C4-2B (cell line): ENCODE measurements around the gene BLVRB.

Source experiments
- ZFX ChIP-seq: fragments of 450-650 bp; IDR thresholded peaks from 2 replicates; pipeline ENCODE4 v1.6.1; 2017
- TF ChIP-seq, protein P1 (sequence below): fragments of 450-650 bp; conservative IDR thresholded peaks from 2 replicates; pipeline ENCODE4 v1.5.1; 2017; ENCODE audit warnings: mild to moderate bottlenecking

DNA sequence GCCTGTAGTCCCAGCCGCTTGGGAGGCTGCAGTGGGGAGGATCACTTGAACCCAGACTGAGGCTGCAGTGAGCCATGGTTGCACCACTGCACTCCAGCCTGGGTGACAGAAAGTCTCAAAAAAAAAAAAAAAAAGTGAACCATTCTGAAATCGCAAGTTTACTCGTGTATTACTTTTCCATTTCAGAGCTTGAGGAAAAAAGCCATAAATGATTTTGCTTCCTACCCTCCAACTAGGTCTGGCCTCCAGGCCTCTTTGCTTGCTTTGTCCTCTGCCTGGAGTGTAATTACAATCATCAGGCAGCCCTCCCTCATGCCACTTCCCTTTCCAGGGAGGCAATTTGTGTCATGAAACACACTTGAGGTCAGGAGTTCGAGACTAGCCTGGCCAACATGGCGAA is 8.5 kb downstream of the BLVRB start:
- TF ChIP-seq, protein P1, sequence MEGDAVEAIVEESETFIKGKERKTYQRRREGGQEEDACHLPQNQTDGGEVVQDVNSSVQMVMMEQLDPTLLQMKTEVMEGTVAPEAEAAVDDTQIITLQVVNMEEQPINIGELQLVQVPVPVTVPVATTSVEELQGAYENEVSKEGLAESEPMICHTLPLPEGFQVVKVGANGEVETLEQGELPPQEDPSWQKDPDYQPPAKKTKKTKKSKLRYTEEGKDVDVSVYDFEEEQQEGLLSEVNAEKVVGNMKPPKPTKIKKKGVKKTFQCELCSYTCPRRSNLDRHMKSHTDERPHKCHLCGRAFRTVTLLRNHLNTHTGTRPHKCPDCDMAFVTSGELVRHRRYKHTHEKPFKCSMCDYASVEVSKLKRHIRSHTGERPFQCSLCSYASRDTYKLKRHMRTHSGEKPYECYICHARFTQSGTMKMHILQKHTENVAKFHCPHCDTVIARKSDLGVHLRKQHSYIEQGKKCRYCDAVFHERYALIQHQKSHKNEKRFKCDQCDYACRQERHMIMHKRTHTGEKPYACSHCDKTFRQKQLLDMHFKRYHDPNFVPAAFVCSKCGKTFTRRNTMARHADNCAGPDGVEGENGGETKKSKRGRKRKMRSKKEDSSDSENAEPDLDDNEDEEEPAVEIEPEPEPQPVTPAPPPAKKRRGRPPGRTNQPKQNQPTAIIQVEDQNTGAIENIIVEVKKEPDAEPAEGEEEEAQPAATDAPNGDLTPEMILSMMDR, result no peak
- no peak for TF ChIP-seq ZFX
